ENCODE results near the gene DACT3.

GRCh38 chr19:46630586-46631205 is 30.3 kb downstream of the DACT3 start:
- TF ChIP-seq YY1 (IDR thresholded peaks at IDR 0.05; ENCODE audit: insufficient read depth, insufficient read length) (no peak), ZNF274 (IDR thresholded peaks at IDR 0.05; ENCODE audit: low read depth, low read length) (no peak), SUZ12 (IDR thresholded peaks at IDR 0.05; ENCODE audit: extremely low read depth, insufficient read depth, insufficient read length) (no peak)
